Measurements from ENCODE around the gene TASL. TPM values are rescaled to one million over a fixed set of nuclear protein-coding genes. Genes with fewer than 3 reads are reported as not detected.
"Not testable (repeated sequence)": the region's sequence is repeated elsewhere in the genome, so short reads cannot be mapped to it uniquely, and the experiment has no call there.

TASL gene
- total and polyA plus RNA-seq, 2 experiments from 2014 or later = 0.30 TPM; not detected in 1

- no peaks in the 10 kb centered on the region for H4K20me1 ChIP-seq (ENCODE audit: insufficient read depth, poor library complexity, severe bottlenecking)
- TF ChIP-seq EZH2 (IDR thresholded peaks at IDR 0.05; ENCODE audit: borderline replicate concordance) = no peak
- TF ChIP-seq CTCF (IDR thresholded peaks at IDR 0.05; ENCODE audit: poor library complexity) = no peak
- TF ChIP-seq EZH2phosphoT487 (IDR thresholded peaks at IDR 0.05; ENCODE audit: low read depth, severe bottlenecking, unreplicated experiment) = no peak
- 48% methylated on average over 1 of the region's 1 CpG for WGBS (ENCODE audit: low lambda C conversion rate, missing lambda C conversion rate)
- H3K79me2 ChIP-seq = no peaks in the 10 kb centered on the region
- no peak for DNase-seq (ENCODE audit: low spot score)
- H3K4me1 ChIP-seq (ENCODE audit: insufficient read depth) = no peaks in the 10 kb centered on the region
- H3K27ac ChIP-seq = no peak overlapping the region
- no peaks in the 10 kb centered on the region for H3K36me3 ChIP-seq (replicated peaks; ENCODE audit: insufficient read depth, low read depth)
- H3K27me3 ChIP-seq = no peaks in the 10 kb centered on the region
- no peak overlapping the region for H3K4me3 ChIP-seq
- no peak overlapping the region for H3K4me2 ChIP-seq
- no peaks in the 10 kb centered on the region for H3K9me2 ChIP-seq (replicated peaks; ENCODE audit: insufficient read depth)
- no peak overlapping the region for H2AFZ ChIP-seq
- H3K9me3 ChIP-seq (ENCODE audit: low read depth) = no peaks in the 10 kb centered on the region
Observed at GRCh38 chrX:30607155-30607554, 29.6 kb upstream of the TASL start.

- DNase-seq (ENCODE audit: low spot score) = not testable (repeated sequence)
- 84% methylated on average over 5 of the region's 15 CpGs for WGBS (ENCODE audit: low lambda C conversion rate, missing lambda C conversion rate)
Observed at GRCh38 chrX:30600269-30601176, 23.0 kb upstream of the TASL start.

GRCh38 chrX:30597216-30598012 lies 19.8 kb upstream of the TASL start:
- no peaks in the 10 kb centered on the region for H3K36me3 ChIP-seq (replicated peaks; ENCODE audit: insufficient read depth, low read depth)
- H3K79me2 ChIP-seq = no peaks in the 10 kb centered on the region
- no peak for DNase-seq (ENCODE audit: low spot score)
- H3K9me3 ChIP-seq (ENCODE audit: low read depth) = no peaks in the 10 kb centered on the region
- peak overlapping the region; percentile 57 for H3K27ac ChIP-seq
- H4K20me1 ChIP-seq (ENCODE audit: insufficient read depth, poor library complexity, severe bottlenecking) = no peaks in the 10 kb centered on the region
- no peaks in the 10 kb centered on the region for H3K27me3 ChIP-seq
- no peaks in the 10 kb centered on the region for H3K4me1 ChIP-seq (ENCODE audit: insufficient read depth)
- peak overlapping the region; percentile 52 for H2AFZ ChIP-seq
- H3K4me3 ChIP-seq = no peak overlapping the region
- WGBS (ENCODE audit: low lambda C conversion rate, missing lambda C conversion rate) = 79% methylated on average over 4 of the region's 4 CpGs
- H3K9me2 ChIP-seq (replicated peaks; ENCODE audit: insufficient read depth) = no peaks in the 10 kb centered on the region
- no peak overlapping the region for H3K4me2 ChIP-seq
- no peak for TF ChIP-seq EZH2 (IDR thresholded peaks at IDR 0.05; ENCODE audit: borderline replicate concordance)
- TF ChIP-seq EZH2phosphoT487 (IDR thresholded peaks at IDR 0.05; ENCODE audit: low read depth, severe bottlenecking, unreplicated experiment) = no peak
- TF ChIP-seq CTCF (IDR thresholded peaks at IDR 0.05; ENCODE audit: poor library complexity) = no peak

More at GRCh38 chrX:30600269-30601176, 23.0 kb upstream of the TASL start:
- H3K9me3 ChIP-seq (ENCODE audit: low read depth); H3K9me2 ChIP-seq (replicated peaks; ENCODE audit: insufficient read depth); H3K27me3 ChIP-seq; H2AFZ ChIP-seq; H3K4me3 ChIP-seq; H3K27ac ChIP-seq; H3K79me2 ChIP-seq; H4K20me1 ChIP-seq (ENCODE audit: insufficient read depth, poor library complexity, severe bottlenecking); H3K4me2 ChIP-seq; H3K4me1 ChIP-seq (ENCODE audit: insufficient read depth); H3K36me3 ChIP-seq (replicated peaks; ENCODE audit: insufficient read depth, low read depth): not testable (repeated sequence)
